Measurements from ENCODE around the gene TMEM100. TPM values are rescaled to one million over a fixed set of nuclear protein-coding genes. Genes with fewer than 3 reads are reported as not detected.

TMEM100 gene
- total and polyA plus RNA-seq, 2 of the 8 experiments (the other 6 are each of a cell fraction or from before 2014, with no cell fraction given): 0.36 to 0.48 TPM

DNA sequence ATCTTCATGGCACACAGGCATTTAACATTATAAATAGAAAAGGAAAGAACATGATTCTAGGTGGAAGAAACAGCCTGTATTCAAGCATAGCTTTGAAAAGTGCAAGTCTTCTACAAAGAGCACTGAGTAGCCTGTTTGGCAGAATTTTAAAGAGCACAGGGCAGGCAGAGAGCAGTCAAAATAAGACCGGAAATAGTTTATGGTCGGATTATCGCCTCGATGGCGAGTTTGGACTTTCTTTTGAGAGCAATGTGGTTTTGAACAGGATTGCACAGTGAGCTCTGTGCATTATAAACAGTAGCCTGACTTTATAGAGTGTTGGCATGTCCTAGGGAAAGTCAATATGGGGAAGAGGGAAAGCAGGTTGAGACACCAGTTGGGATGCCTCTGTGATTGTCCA, 6.2 kb upstream of the TMEM100 start:
- Histone ChIP-seq H2AFZ (ENCODE audit: low read length) (peak overlapping the region; percentile 95), H2BK20ac (ENCODE audit: low read length) (no peak overlapping the region; the same call in 1 of the 2 replicates), H3K23me2 (ENCODE audit: low read depth, low read length) (no peaks in the 10 kb centered on the region), H3K4ac (replicated peaks; ENCODE audit: insufficient read length, low read depth, low read length) (no peak overlapping the region), H2AK5ac (ENCODE audit: low read depth, low read length) (no peak overlapping the region), H4K20me1 (replicated peaks in 1 of 2; ENCODE audit: control insufficient read depth in 1 of 2, insufficient read depth in 2 of 2, low read length in 2 of 2) (no peaks in the 10 kb centered on the region), H2BK12ac (ENCODE audit: low read depth, low read length) (no peak overlapping the region), H3K27ac (ENCODE audit: low read depth, low read length) (no peak overlapping the region), H3K4me3 (ENCODE audit: extremely low read depth in 1 of 4, insufficient read depth in 2 of 4, low read depth in 3 of 4, low read length in 4 of 4) (no peak overlapping the region), H2BK5ac (ENCODE audit: low read depth, low read length) (no peak overlapping the region), H3K27me3 (replicated peaks in 1 of 4; ENCODE audit: control insufficient read depth in 3 of 4, extremely low read depth in 1 of 4, insufficient read depth in 3 of 4, low read length in 3 of 4) (no peaks in the 10 kb centered on the region), H3K18ac (ENCODE audit: extremely low read depth, low read length) (no peak overlapping the region), H3K56ac (replicated peaks; ENCODE audit: insufficient read length, low read depth, low read length) (no peak overlapping the region), H4K5ac (ENCODE audit: insufficient read length, low read depth, low read length) (no peak overlapping the region), H4K91ac (replicated peaks; ENCODE audit: insufficient read length, low read length) (no peak overlapping the region), H3K23ac (ENCODE audit: insufficient read length) (no peak overlapping the region), H3K9me3 (ENCODE audit: insufficient read depth in 2 of 2, low read depth in 1 of 2, low read length in 1 of 2) (no peaks in the 10 kb centered on the region), H3K9ac (replicated peaks in 1 of 4; ENCODE audit: extremely low read depth in 1 of 4, low read depth in 3 of 4, low read length in 3 of 4) (no peak overlapping the region), H3K4me2 (ENCODE audit: insufficient read depth in 1 of 2, low read depth in 2 of 2, low read length in 2 of 2) (no peak overlapping the region), H3K4me1 (replicated peaks in 1 of 4; ENCODE audit: control insufficient read depth in 3 of 4, insufficient read depth in 4 of 4, low read length in 3 of 4) (peaks cover 1 to 18% (median 13%) of the 10 kb centered on the region in 4 experiments; a peak in 4 of 7 replicates), H3K79me2 (ENCODE audit: control insufficient read depth in 1 of 2, insufficient read depth in 2 of 2, low read length in 2 of 2) (no peaks in the 10 kb centered on the region), H2BK15ac (ENCODE audit: low read length) (no peak overlapping the region), H3K79me1 (ENCODE audit: low read depth, low read length) (no peaks in the 10 kb centered on the region), H3K36me3 (ENCODE audit: control insufficient read depth in 2 of 4, insufficient read depth in 4 of 4, low read length in 3 of 4) (no peaks in the 10 kb centered on the region), H2BK120ac (replicated peaks; ENCODE audit: low read depth, low read length) (no peak overlapping the region), H4K8ac (ENCODE audit: extremely low read depth, insufficient read depth, low read length) (no peak overlapping the region), H3K14ac (ENCODE audit: insufficient read length) (no peak overlapping the region)
- DNase-seq (ENCODE audit: low read depth in 1 of 2, low spot score in 2 of 2) (no peak), FAIRE-seq (no peak)
- TF ChIP-seq NRF1 (IDR thresholded peaks at IDR 0.05; ENCODE audit: low read depth, low read length) (no peak), EP300 (IDR thresholded peaks at IDR 0.05; ENCODE audit: borderline replicate concordance in 1 of 2, low read depth in 2 of 2, low read length in 2 of 2) (no peak), RFX5 (IDR thresholded peaks at IDR 0.05; ENCODE audit: borderline replicate concordance, low read depth, low read length) (no peak)
- ChIA-PET CTCF (ENCODE audit: partially characterized antibody) (interaction anchor here (0.9 to 1.7 kb wide), 8 partner anchors 8 to 201 kb away, joined by 3 to 7 read pairs (median 4); no protein-coding TSS in a partner anchor), POLR2A (ENCODE audit: partially characterized antibody) (no interaction called here)
- whole genome bisulfite sequencing, 2 experiments (ENCODE audit: extremely low coverage in 1 of 2, insufficient coverage in 1 of 2, insufficient read length in 1 of 2, insufficient replicate concordance in 2 of 2, low coverage in 1 of 2, low lambda C conversion rate in 2 of 2, missing lambda C conversion rate in 1 of 2): 85% methylated on average over 5 of the region's 5 CpGs; no CpG with 5 or more reads in 1 of the 2 experiments

All from H1 (cell line).